GM21717 (cell line): ENCODE measurements around the gene IQSEC3.
A peak's percentile ranks its signal among the peaks of the same experiment; 100 is the strongest.

Source experiments
- ATAC-seq: cut with Tn5 transposase; IDR thresholded peaks from one replicate; pipeline ENCODE4 v1.9.1; 2021; ENCODE audit warnings: mild to moderate bottlenecking, moderate library complexity; ENCODE audit not compliant: unreplicated experiment

The IQSEC3 gene

GRCh38 chr12:78981-79380 is 12.4 kb downstream of the IQSEC3 start:
- ATAC-seq: no peak

GRCh38 chr12:80681-81190 is 14.2 kb downstream of the IQSEC3 start:
- no peak for ATAC-seq

- no peak for ATAC-seq
These were observed 16.2 kb downstream of the IQSEC3 start for GRCh38 chr12:82740-83139.

GRCh38 chr12:84056-84455 is 17.5 kb downstream of the IQSEC3 start:
- no peak for ATAC-seq

GRCh38 chr12:85191-85666 is 18.7 kb downstream of the IQSEC3 start:
- ATAC-seq: no peak

- ATAC-seq: no peak
These were observed 20.7 kb downstream of the IQSEC3 start for GRCh38 chr12:87315-87714.

GRCh38 chr12:87856-88255 is 21.3 kb downstream of the IQSEC3 start:
- ATAC-seq: no peak

- no peak for ATAC-seq
These were observed 23.1 kb downstream of the IQSEC3 start for GRCh38 chr12:89653-90052.

- ATAC-seq: no peak
These were observed 24.6 kb downstream of the IQSEC3 start for GRCh38 chr12:91213-91612.

- ATAC-seq: no peak
These were observed 26.9 kb downstream of the IQSEC3 start for GRCh38 chr12:93266-94005.

- no peak for ATAC-seq
These were observed 30.0 kb downstream of the IQSEC3 start for GRCh38 chr12:96543-96942.

- ATAC-seq: no peak
These were observed 32.4 kb downstream of the IQSEC3 start for GRCh38 chr12:98924-99352.

GRCh38 chr12:99605-100004 is 33.0 kb downstream of the IQSEC3 start:
- no peak for ATAC-seq

GRCh38 chr12:101969-102878 is 35.7 kb downstream of the IQSEC3 start:
- ATAC-seq: no peak

- ATAC-seq: no peak
These were observed 36.3 kb downstream of the IQSEC3 start for GRCh38 chr12:102879-103168.

GRCh38 chr12:103169-103981 is 36.8 kb downstream of the IQSEC3 start:
- ATAC-seq: no peak

- no peak for ATAC-seq
These were observed 38.0 kb downstream of the IQSEC3 start for GRCh38 chr12:104551-105081.

- ATAC-seq: no peak
These were observed 39.1 kb downstream of the IQSEC3 start for GRCh38 chr12:105696-106095.

- peak; percentile 81 for ATAC-seq
These were observed 39.6 kb downstream of the IQSEC3 start for GRCh38 chr12:106118-106591.

- ATAC-seq: no peak
These were observed 42.0 kb downstream of the IQSEC3 start for GRCh38 chr12:108594-108993.

GRCh38 chr12:109446-109845 is 42.9 kb downstream of the IQSEC3 start:
- ATAC-seq: no peak
